IMR-90 (cell line): Measurements from ENCODE around the gene ASXL1. TPM values are rescaled to one million over a fixed set of nuclear protein-coding genes. Genes with fewer than 3 reads are reported as not detected.

Source experiments
- BHLHE40 ChIP-seq: fragments of 150-350 bp; IDR thresholded peaks from 2 replicates; pipeline ENCODE4 v1.6.1; 2016; ENCODE audit warnings: mild to moderate bottlenecking, low read depth, low read length
- CHD1 ChIP-seq: IDR thresholded peaks from 2 replicates; pipeline ENCODE4 v1.6.1; 2012; ENCODE audit warnings: low read depth, low read length, improper control_type of control experiment
- CTCF ChIP-seq: conservative IDR thresholded peaks from 2 replicates; pipeline ENCODE4 v1.5.1; 2012; ENCODE audit warnings: mild to moderate bottlenecking, low read depth, low read length, improper control_type of control experiment
- polyA plus RNA-seq, 3 experiments: library from polyadenylated mRNA; depleted of rRNA; stranded (reverse); fragments of >200 nt; gene quantifications; 2 replicates each; pipeline ENCODE4 v1.2.3, GENCODE V29; 2012; ENCODE audit warnings: low replicate concordance in 1 of 3
- total RNA-seq: library from RNA; depleted of rRNA; stranded (reverse); fragments of >200 nt; gene quantifications from 2 replicates; pipeline ENCODE4 v1.2.3, GENCODE V29; 2012

Gene ASXL1
- total and polyA plus RNA-seq, 2 of the 4 experiments (the other 2 are of a cell fraction): 29.9 to 37.1 TPM

GRCh38 chr20:32483351-32484224 lies 125.5 kb downstream of the ASXL1 start (continued):
- TF ChIP-seq CTCF (no peak), BHLHE40 (peak; percentile 45; the same call in 1 of the 2 replicates), CHD1 (no peak)
